Measurements from ENCODE around the gene TSC2. TPM values are rescaled to one million over a fixed set of nuclear protein-coding genes. Genes with fewer than 3 reads are reported as not detected.

TSC2 gene
- total RNA-seq, 2 donors from 2014 or later = 42.4 to 43.2 TPM

GRCh38 chr16:2070576-2071453 lies 23.0 kb downstream of the TSC2 start:
- TF ChIP-seq CTCF (IDR thresholded peaks at IDR 0.05) = no peak
- no peaks in the 10 kb centered on the region for H3K27me3 ChIP-seq
- no peak overlapping the region for H3K27ac ChIP-seq
- DNase-seq (ENCODE audit: low spot score) = no peak
- H3K9me3 ChIP-seq = no peaks in the 10 kb centered on the region
- no peaks in the 10 kb centered on the region for H3K4me1 ChIP-seq
- H3K4me3 ChIP-seq = no peak overlapping the region
- peaks cover 49% of the 10 kb centered on the region for H3K36me3 ChIP-seq

- Histone ChIP-seq H3K27me3 (no peaks in the 10 kb centered on the region), H3K9me3 (no peaks in the 10 kb centered on the region), H3K27ac (no peak overlapping the region), H3K36me3 (peaks cover 50% of the 10 kb centered on the region), H3K4me3 (no peak overlapping the region), H3K4me1 (no peaks in the 10 kb centered on the region)
- DNase-seq (ENCODE audit: low spot score) = no peak
- no peak for TF ChIP-seq CTCF (IDR thresholded peaks at IDR 0.05)
These were observed 23.8 kb downstream of the TSC2 start for GRCh38 chr16:2071454-2072202.

GRCh38 chr16:2072926-2073325 lies 25.1 kb downstream of the TSC2 start:
- no peak for DNase-seq (ENCODE audit: low spot score)
- Histone ChIP-seq H3K4me1 (no peaks in the 10 kb centered on the region), H3K36me3 (peaks cover 44% of the 10 kb centered on the region), H3K9me3 (no peaks in the 10 kb centered on the region), H3K27ac (no peak overlapping the region), H3K27me3 (no peaks in the 10 kb centered on the region), H3K4me3 (no peak overlapping the region)
- TF ChIP-seq CTCF (IDR thresholded peaks at IDR 0.05) = no peak

- no peak for DNase-seq (ENCODE audit: low spot score)
- H3K36me3 ChIP-seq = peaks cover 43% of the 10 kb centered on the region
These were observed 26.3 kb downstream of the TSC2 start for GRCh38 chr16:2074071-2074470.

GRCh38 chr16:2075631-2076030 lies 27.8 kb downstream of the TSC2 start:
- Histone ChIP-seq H3K36me3 (peaks cover 53% of the 10 kb centered on the region), H3K4me1 (no peaks in the 10 kb centered on the region), H3K9me3 (no peaks in the 10 kb centered on the region), H3K4me3 (no peak overlapping the region), H3K27me3 (no peaks in the 10 kb centered on the region), H3K27ac (no peak overlapping the region)
- no peak for DNase-seq (ENCODE audit: low spot score)
- TF ChIP-seq CTCF (IDR thresholded peaks at IDR 0.05) = no peak

More at GRCh38 chr16:2074071-2074470, 26.3 kb downstream of the TSC2 start:
- Histone ChIP-seq H3K9me3 (no peaks in the 10 kb centered on the region), H3K4me3 (no peak overlapping the region), H3K27ac (no peak overlapping the region), H3K27me3 (no peaks in the 10 kb centered on the region), H3K4me1 (no peaks in the 10 kb centered on the region)
- TF ChIP-seq CTCF (IDR thresholded peaks at IDR 0.05) = no peak

All from right atrium auricular region (tissue), 2 donors.